Muscle of leg (tissue), 16 donors: ENCODE results near the gene RPS6KA6. TPM values are rescaled to one million over a fixed set of nuclear protein-coding genes. Genes with fewer than 3 reads are reported as not detected.

Source experiments
- DNase-seq: peaks from one replicate; pipeline ENCODE4 v3.0.0; 2013
- H3K27ac ChIP-seq: one replicate; pipeline ENCODE4 v1.5.1; 2013; ENCODE audit warnings: mild to moderate bottlenecking, low read length, control low read depth
- H3K27me3 ChIP-seq: one replicate; pipeline ENCODE4 v1.6.1; 2013; ENCODE audit warnings: low read length; ENCODE audit not compliant: control insufficient read depth, insufficient read depth
- H3K36me3 ChIP-seq: one replicate; pipeline ENCODE4 v1.6.1; 2013; ENCODE audit warnings: low read length; ENCODE audit not compliant: control insufficient read depth, insufficient read depth
- H3K4me1 ChIP-seq: one replicate; pipeline ENCODE4 v1.6.1; 2013; ENCODE audit warnings: low read length; ENCODE audit not compliant: control insufficient read depth, insufficient read depth
- H3K4me3 ChIP-seq: one replicate; pipeline ENCODE4 v1.5.1; 2013; ENCODE audit warnings: low read length, control low read depth
- H3K9me3 ChIP-seq: replicated peaks from 2 replicates; pipeline ENCODE4 v1.6.1; 2013; ENCODE audit warnings: low read depth, low read length; ENCODE audit not compliant: control insufficient read depth
- WGBS: methylation state at CpG from one replicate; pipeline ENCODE4 v1.1.5; 2013; ENCODE audit warnings: missing lambda C conversion rate; ENCODE audit not compliant: insufficient coverage; 5-methylcytosine and 5-hydroxymethylcytosine counted together
- long read RNA-seq, 11 donors: transcript quantifications; one replicate each; lab custom pipeline, GENCODE V29; 2026
- polyA plus RNA-seq, 8 donors: library from polyadenylated mRNA; unstranded; fragments of 120-200 nt; gene quantifications; one replicate each; pipeline versions ENCODE4 v1.2.1 to v1.2.3, GENCODE V29; 2013; ENCODE audit warnings: inconsistent platforms in 1 of 8, low replicate concordance in 1 of 8; ENCODE audit not compliant: insufficient read length in 8 of 8, insufficient read depth in 1 of 8
- total RNA-seq: library from RNA; stranded (reverse); fragments of 120-200 nt; gene quantifications from one replicate; pipeline ENCODE4 v1.2.4, GENCODE V29; 2013

The RPS6KA6 gene
- 4.0 TPM for total RNA-seq
- 1 to 10 TPM; 2.3 to 5.0 (median 3.9) TPM for polyA plus RNA-seq
- long read RNA-seq, donor 1, result 0 reads
- long read RNA-seq, donor 2, result 0 reads
- long read RNA-seq, donor 3, result 0 reads
- long read RNA-seq, donor 4, result 0 reads
- long read RNA-seq, donor 5, result 0 reads
- long read RNA-seq, donor 6, result 0 reads
- long read RNA-seq, donor 7, result 0 reads
- long read RNA-seq, donor 8, result 0 reads
- long read RNA-seq, donor 9, result 0 reads
- long read RNA-seq, donor 10, result 0 reads
- long read RNA-seq, donor 11, result 0 reads

GRCh38 chrX:84187533-84188319, at the start of gene RPS6KA6:
RPS6KA6 (minus strand) TSS chrX:84188199; CDS start chrX:84187899, 300 bp downstream.
- DNase-seq, result peak; percentile 52
- WGBS, result 23% methylated on average over 56 of the region's 81 CpGs
- peak within 1 kb of the TSS; percentile 49 for H3K27ac ChIP-seq
- H3K4me1 ChIP-seq, result peaks cover 3% of the 10 kb centered on the region
- peaks cover 5% of the 10 kb centered on the region for H3K27me3 ChIP-seq
- no peaks in the 10 kb centered on the region for H3K9me3 ChIP-seq
- no peaks in the 10 kb centered on the region for H3K36me3 ChIP-seq
- peak within 1 kb of the TSS; percentile 63 for H3K4me3 ChIP-seq

GRCh38 chrX:84224741-84225140, 36.7 kb upstream of the RPS6KA6 start:
- no peak for DNase-seq
- WGBS, result no CpG with 5 or more reads among the region's 3 CpGs
- Histone ChIP-seq H3K9me3 (no peaks in the 10 kb centered on the region), H3K36me3 (no peaks in the 10 kb centered on the region), H3K4me1 (no peaks in the 10 kb centered on the region), H3K27ac (no peak overlapping the region), H3K4me3 (no peak overlapping the region), H3K27me3 (peaks cover 4% of the 10 kb centered on the region)

- H3K9me3 ChIP-seq, result no peaks in the 10 kb centered on the region
- no peak overlapping the region for H3K27ac ChIP-seq
- H3K4me3 ChIP-seq, result no peak overlapping the region
- H3K27me3 ChIP-seq, result peaks cover 4% of the 10 kb centered on the region
- H3K4me1 ChIP-seq, result no peaks in the 10 kb centered on the region
- no peak for DNase-seq
- no peaks in the 10 kb centered on the region for H3K36me3 ChIP-seq
Measured at GRCh38 chrX:84223261-84223660, 35.3 kb upstream of the RPS6KA6 start.

- no CpG with 5 or more reads among the region's 2 CpGs for WGBS
- H3K9me3 ChIP-seq, result no peaks in the 10 kb centered on the region
- no peaks in the 10 kb centered on the region for H3K4me1 ChIP-seq
- H3K27ac ChIP-seq, result no peak overlapping the region
- H3K27me3 ChIP-seq, result peaks cover 4% of the 10 kb centered on the region
- H3K36me3 ChIP-seq, result no peaks in the 10 kb centered on the region
- no peak for DNase-seq
- H3K4me3 ChIP-seq, result no peak overlapping the region
Measured at GRCh38 chrX:84221181-84221580, 33.2 kb upstream of the RPS6KA6 start.

GRCh38 chrX:84219551-84219950, 31.6 kb upstream of the RPS6KA6 start:
- H3K27ac ChIP-seq, result no peak overlapping the region
- H3K4me1 ChIP-seq, result no peaks in the 10 kb centered on the region
- H3K9me3 ChIP-seq, result no peaks in the 10 kb centered on the region
- 29% methylated on average over 1 of the region's 1 CpG for WGBS
- no peak overlapping the region for H3K4me3 ChIP-seq
- no peaks in the 10 kb centered on the region for H3K36me3 ChIP-seq
- no peak for DNase-seq
- no peaks in the 10 kb centered on the region for H3K27me3 ChIP-seq

- no peaks in the 10 kb centered on the region for H3K4me1 ChIP-seq
- no peak overlapping the region for H3K4me3 ChIP-seq
- no peaks in the 10 kb centered on the region for H3K27me3 ChIP-seq
- WGBS, result no CpG with 5 or more reads among the region's 1 CpG
- no peaks in the 10 kb centered on the region for H3K9me3 ChIP-seq
- no peaks in the 10 kb centered on the region for H3K36me3 ChIP-seq
- no peak overlapping the region for H3K27ac ChIP-seq
- no peak for DNase-seq
Measured at GRCh38 chrX:84218726-84219125, 30.7 kb upstream of the RPS6KA6 start.

- H3K9me3 ChIP-seq, result no peaks in the 10 kb centered on the region
- no peak overlapping the region for H3K27ac ChIP-seq
- no peaks in the 10 kb centered on the region for H3K27me3 ChIP-seq
- no peak overlapping the region for H3K4me3 ChIP-seq
- WGBS, result no CpG with 5 or more reads among the region's 2 CpGs
- H3K4me1 ChIP-seq, result no peaks in the 10 kb centered on the region
- H3K36me3 ChIP-seq, result no peaks in the 10 kb centered on the region
- peak; percentile 22 for DNase-seq
Measured at GRCh38 chrX:84216881-84217280, 28.9 kb upstream of the RPS6KA6 start.

GRCh38 chrX:84216406-84216805, 28.4 kb upstream of the RPS6KA6 start:
- Histone ChIP-seq H3K9me3 (no peaks in the 10 kb centered on the region), H3K4me1 (no peaks in the 10 kb centered on the region), H3K36me3 (no peaks in the 10 kb centered on the region), H3K27ac (no peak overlapping the region), H3K27me3 (no peaks in the 10 kb centered on the region), H3K4me3 (no peak overlapping the region)
- WGBS, result 66% methylated on average over 3 of the region's 5 CpGs
- no peak for DNase-seq

GRCh38 chrX:84205276-84205675, 17.3 kb upstream of the RPS6KA6 start:
- no peaks in the 10 kb centered on the region for H3K9me3 ChIP-seq
- no peak overlapping the region for H3K27ac ChIP-seq
- H3K4me1 ChIP-seq, result no peaks in the 10 kb centered on the region
- no peak overlapping the region for H3K4me3 ChIP-seq
- no peaks in the 10 kb centered on the region for H3K36me3 ChIP-seq
- DNase-seq, result no peak
- no peaks in the 10 kb centered on the region for H3K27me3 ChIP-seq

GRCh38 chrX:84199688-84200087, 11.7 kb upstream of the RPS6KA6 start:
- H3K36me3 ChIP-seq, result no peaks in the 10 kb centered on the region
- no peak overlapping the region for H3K27ac ChIP-seq
- H3K4me1 ChIP-seq, result no peaks in the 10 kb centered on the region
- no CpG with 5 or more reads among the region's 1 CpG for WGBS
- no peaks in the 10 kb centered on the region for H3K27me3 ChIP-seq
- no peak overlapping the region for H3K4me3 ChIP-seq
- DNase-seq, result no peak
- H3K9me3 ChIP-seq, result no peaks in the 10 kb centered on the region
